Esophagus squamous epithelium (tissue), 4 donors: ENCODE measurements around the gene CAMK2A.

Experiments used
- CTCF ChIP-seq, 6 experiments: fragments of 450-650 bp in 4 of 6; fragments of 200-600 bp in 2 of 6; sonication (generic) in 2 of 6; IDR thresholded peaks; one replicate each; pipeline ENCODE4 v1.5.1; 2016 to 2019; ENCODE audit warnings: antibody characterized with exemption in 6 of 6, mild to moderate bottlenecking in 4 of 6, moderate library complexity in 4 of 6
- POLR2A ChIP-seq, 4 donors: fragments of 450-650 bp; IDR thresholded peaks; one replicate each; pipeline ENCODE4 v1.6.1; 2017; ENCODE audit warnings: antibody characterized with exemption in 4 of 4, mild to moderate bottlenecking in 4 of 4, moderate library complexity in 3 of 4

GRCh38 chr5:150227036-150227435 lies 62.5 kb downstream of the CAMK2A start:
- no peak for TF ChIP-seq POLR2A (IDR thresholded peaks at IDR 0.05)
- TF ChIP-seq CTCF (IDR thresholded peaks at IDR 0.05), result no peak
